Testis (tissue), 3 donors: ENCODE results near the gene AUP1. TPM values are rescaled to one million over a fixed set of nuclear protein-coding genes. Genes with fewer than 3 reads are reported as not detected.
A peak's percentile ranks its signal among the peaks of the same experiment; 100 is the strongest.

Experiments
- DNase-seq: peaks from one replicate; pipeline ENCODE4 v3.0.0-alpha.2; 2019
- H3K27ac ChIP-seq, 2 donors: fragments of 200-600 bp; sonication (generic); one replicate each; pipeline ENCODE4 v1.5.1; 2019
- H3K27me3 ChIP-seq: fragments of 200-600 bp; sonication (generic); one replicate; pipeline ENCODE4 v1.5.1; 2019
- H3K36me3 ChIP-seq: fragments of 200-600 bp; sonication (generic); one replicate; pipeline ENCODE4 v1.5.1; 2017; ENCODE audit warnings: low read depth; ENCODE audit errors: missing control alignments
- H3K4me1 ChIP-seq: fragments of 200-600 bp; sonication (generic); one replicate; pipeline ENCODE4 v1.5.1; 2019
- H3K4me3 ChIP-seq, 2 donors: fragments of 200-600 bp; sonication (generic); one replicate each; pipeline ENCODE4 v1.5.1; 2017 to 2019
- H3K9me3 ChIP-seq: fragments of 200-600 bp; sonication (generic); one replicate; pipeline ENCODE4 v1.5.1; 2017
- POLR2A ChIP-seq: fragments of 450-650 bp; IDR thresholded peaks from one replicate; pipeline ENCODE4 v1.6.1; 2017; ENCODE audit warnings: antibody characterized with exemption, mild to moderate bottlenecking, moderate library complexity
- WGBS, 2 donors: methylation state at CpG; one replicate each; pipeline ENCODE4 v1.1.5; 2018; 5-methylcytosine and 5-hydroxymethylcytosine counted together
- intact Hi-C: fragments of 100-400 bp; cut with DNase I; formaldehyde crosslinking; loops from one replicate; pipeline ENCODE4 v1.15.1; 2023; ENCODE audit warnings: low total_unique reads
- polyA plus RNA-seq: library from polyadenylated mRNA; stranded (reverse); fragments of 350-450 nt; fragmentation: Illumina TruSeq; extraction: RNeasy Lipid Tissue Mini Kit (QIAGEN cat#74804); gene quantifications from one replicate; pipeline ENCODE4 v1.2.3, GENCODE V29; 2014; ENCODE audit warnings: low read depth, low replicate concordance; ENCODE audit not compliant: insufficient read depth
- total RNA-seq, 2 donors: library from RNA; depleted of rRNA; stranded (reverse); fragments of >200 nt; gene quantifications; one replicate each; pipeline ENCODE4 v1.2.3, GENCODE V29; 2016
- TF ChIP-seq, protein P1 (sequence below), 3 experiments: fragments of 450-650 bp in 2 of 3; fragments of 200-600 bp in 1 of 3; sonication (generic) in 1 of 3; IDR thresholded peaks; one replicate each; pipeline ENCODE4 v1.5.1; 2016 to 2019; ENCODE audit warnings: antibody characterized with exemption in 3 of 3, mild to moderate bottlenecking in 2 of 3, moderate library complexity in 1 of 3

AUP1 gene
- total and polyA plus RNA-seq, 3 donors from 2014 or later, result 107 to 169 (median 141) TPM

DNA sequence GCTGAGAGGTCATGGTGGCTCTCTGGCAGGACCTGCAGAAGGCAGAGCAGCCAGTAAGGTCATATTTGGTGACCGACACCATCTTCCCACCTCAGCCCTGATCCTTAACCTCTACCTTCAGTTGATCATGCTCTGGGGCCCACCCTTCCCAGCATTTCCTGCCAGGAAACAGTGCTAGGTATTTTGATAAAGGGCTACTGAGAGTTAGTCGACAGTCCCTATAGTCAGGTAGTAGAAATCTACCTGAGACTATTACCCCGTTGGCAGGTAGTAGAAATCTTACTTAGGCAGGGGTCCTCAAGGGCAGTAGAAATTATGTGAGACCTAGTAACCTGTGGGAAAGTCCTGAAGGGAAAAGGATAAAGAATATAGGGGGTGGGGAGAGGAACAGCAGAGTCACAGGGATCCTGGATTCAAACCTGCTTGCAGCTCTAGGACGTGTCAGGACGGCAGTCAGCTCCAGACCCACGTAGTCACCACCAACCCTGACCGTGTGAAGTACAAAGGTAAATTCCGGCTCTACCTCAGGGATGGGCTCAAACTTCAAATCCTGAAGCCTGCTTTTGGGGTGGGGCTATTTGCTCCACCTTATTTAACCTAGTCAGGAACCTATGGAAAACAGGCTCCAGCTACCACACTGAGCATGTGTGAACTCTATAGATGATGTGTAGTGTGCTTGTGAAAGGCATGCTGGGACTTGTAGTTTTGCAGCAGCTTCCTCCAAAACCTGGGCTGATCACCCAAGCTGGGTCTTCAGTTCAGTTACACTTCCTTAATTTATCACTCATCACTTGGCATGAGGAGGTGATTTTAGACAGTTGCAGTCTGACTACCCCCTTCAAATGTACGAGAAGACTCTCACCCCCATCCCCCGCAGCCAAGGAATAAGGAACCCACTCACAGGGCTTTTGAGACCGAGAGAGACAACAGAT lies 3.5 kb downstream of the AUP1 start, which contains the start of gene DQX1:
DQX1 (minus strand) TSS at position 515 of the 932 bp plus-strand sequence; CDS start at position 13, 502 bp downstream.
- Histone ChIP-seq H3K4me1 (peaks cover 10% of the 10 kb centered on the region), H3K36me3 (no peaks in the 10 kb centered on the region), H3K9me3 (no peaks in the 10 kb centered on the region), H3K27me3 (no peaks in the 10 kb centered on the region), H3K27ac (no peak within 1 kb of the TSS), H3K4me3 (no peak within 1 kb of the TSS)
- TF ChIP-seq POLR2A, result no peak
- TF ChIP-seq, protein P1, sequence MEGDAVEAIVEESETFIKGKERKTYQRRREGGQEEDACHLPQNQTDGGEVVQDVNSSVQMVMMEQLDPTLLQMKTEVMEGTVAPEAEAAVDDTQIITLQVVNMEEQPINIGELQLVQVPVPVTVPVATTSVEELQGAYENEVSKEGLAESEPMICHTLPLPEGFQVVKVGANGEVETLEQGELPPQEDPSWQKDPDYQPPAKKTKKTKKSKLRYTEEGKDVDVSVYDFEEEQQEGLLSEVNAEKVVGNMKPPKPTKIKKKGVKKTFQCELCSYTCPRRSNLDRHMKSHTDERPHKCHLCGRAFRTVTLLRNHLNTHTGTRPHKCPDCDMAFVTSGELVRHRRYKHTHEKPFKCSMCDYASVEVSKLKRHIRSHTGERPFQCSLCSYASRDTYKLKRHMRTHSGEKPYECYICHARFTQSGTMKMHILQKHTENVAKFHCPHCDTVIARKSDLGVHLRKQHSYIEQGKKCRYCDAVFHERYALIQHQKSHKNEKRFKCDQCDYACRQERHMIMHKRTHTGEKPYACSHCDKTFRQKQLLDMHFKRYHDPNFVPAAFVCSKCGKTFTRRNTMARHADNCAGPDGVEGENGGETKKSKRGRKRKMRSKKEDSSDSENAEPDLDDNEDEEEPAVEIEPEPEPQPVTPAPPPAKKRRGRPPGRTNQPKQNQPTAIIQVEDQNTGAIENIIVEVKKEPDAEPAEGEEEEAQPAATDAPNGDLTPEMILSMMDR (IDR thresholded peaks at IDR 0.05), result no peak
- peak; percentile 37 for DNase-seq
- 86 to 93% methylated on average over 11 of the region's 11 CpGs for WGBS, 2 donors
- intact Hi-C loops, result no loop called here

DNA sequence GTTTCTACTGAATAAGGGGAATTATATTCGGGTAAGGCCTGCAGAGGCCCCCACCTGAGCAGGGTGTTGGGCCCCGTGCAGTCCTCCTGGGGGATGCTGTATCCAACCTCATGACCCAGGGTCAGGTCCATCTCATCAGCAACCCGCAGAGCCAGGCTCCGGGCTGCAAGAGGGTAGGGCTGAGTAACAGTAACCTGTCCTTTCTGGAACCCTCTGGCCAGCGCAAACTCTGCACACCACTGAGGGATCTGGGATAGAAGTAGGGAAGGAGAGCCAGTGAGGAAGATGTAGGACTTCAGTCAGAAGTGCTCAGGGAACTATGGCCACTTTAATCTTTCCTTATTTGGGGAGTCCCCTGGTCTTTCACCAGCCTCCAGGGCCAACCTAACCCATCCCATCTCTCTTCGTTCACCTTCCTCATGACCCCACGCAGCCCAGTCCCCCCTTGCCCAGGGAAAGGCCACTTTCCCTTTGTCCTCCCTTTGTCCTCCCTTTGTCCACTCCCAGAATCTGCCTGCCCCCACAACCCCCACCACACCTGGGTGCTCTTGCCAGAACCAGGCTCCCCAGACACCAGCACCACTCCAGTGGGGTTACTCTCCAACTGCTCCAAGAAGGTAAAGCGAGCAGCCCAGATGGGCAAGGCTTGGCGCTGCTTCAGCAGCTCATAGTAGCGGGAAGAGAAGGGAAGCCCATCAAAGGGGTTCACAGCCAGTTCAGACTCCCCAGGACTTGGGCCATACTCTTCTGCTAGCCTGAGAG lies 4.4 kb downstream of the AUP1 start:
- WGBS, 2 donors, result 88 to 90% methylated on average over 10 of the region's 10 CpGs
- H3K4me3 ChIP-seq, result no peak overlapping the region
- H3K4me1 ChIP-seq, result peaks cover 7% of the 10 kb centered on the region
- H3K27me3 ChIP-seq, result no peaks in the 10 kb centered on the region
- H3K27ac ChIP-seq, result no peak overlapping the region
- no peaks in the 10 kb centered on the region for H3K9me3 ChIP-seq
- no peak for DNase-seq
- H3K36me3 ChIP-seq, result no peaks in the 10 kb centered on the region
- intact Hi-C loops, result no loop called here
- TF ChIP-seq, protein P1 (IDR thresholded peaks at IDR 0.05), result no peak
- no peak for TF ChIP-seq POLR2A

DNA sequence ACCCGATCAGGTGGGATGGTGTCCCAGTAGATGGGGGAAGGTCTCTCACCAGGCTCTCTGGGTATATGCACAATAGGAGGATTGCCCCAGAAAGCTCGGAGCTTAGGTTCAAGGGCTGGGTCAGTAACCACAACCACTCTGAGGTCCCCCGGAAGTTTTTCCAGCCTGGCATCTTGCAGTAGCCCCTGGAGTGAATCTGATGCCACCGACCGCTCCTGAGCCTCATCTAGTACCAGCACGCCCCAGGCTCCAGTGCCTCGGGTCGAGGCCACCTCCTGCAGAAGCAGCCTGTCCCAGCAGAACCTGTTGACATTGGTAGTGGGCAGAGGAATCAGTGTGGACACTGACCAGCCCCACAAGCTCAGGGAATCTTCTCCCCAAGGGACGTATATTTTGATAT lies 5.5 kb downstream of the AUP1 start:
- intact Hi-C loops, result no loop called here
- 86 to 91% methylated on average over 7 to 9 of the region's 9 CpGs for WGBS, 2 donors

DNA sequence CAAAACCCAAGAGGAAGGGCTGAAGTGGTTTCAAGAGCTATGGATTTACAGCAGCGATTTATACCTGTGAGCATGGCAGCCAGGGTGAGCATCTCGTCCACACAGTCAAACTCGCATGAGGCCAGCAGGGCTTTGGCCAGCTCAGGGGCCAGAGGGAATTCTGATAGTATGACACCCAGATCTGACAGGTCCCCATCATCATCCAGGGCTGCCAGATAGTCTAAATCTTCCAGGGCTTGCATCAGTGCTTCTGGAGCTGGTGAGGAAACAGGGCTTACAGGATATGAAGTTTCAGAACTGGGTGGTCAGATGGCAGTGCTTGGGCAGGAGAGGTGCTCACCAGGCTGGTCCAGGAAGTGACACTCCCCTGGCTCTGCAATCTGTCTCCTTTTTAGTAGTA lies 7.0 kb downstream of the AUP1 start:
- WGBS, 2 donors, result 70 to 79% methylated on average over 3 of the region's 3 CpGs
- no peak for DNase-seq
- Histone ChIP-seq H3K27ac (no peak overlapping the region), H3K27me3 (no peaks in the 10 kb centered on the region), H3K4me1 (no peaks in the 10 kb centered on the region), H3K9me3 (no peaks in the 10 kb centered on the region), H3K4me3 (no peak overlapping the region), H3K36me3 (no peaks in the 10 kb centered on the region)
- intact Hi-C loops, result no loop called here
- TF ChIP-seq, protein P1 (IDR thresholded peaks at IDR 0.05), result no peak

More for the DNA sequence above, 5.5 kb downstream of the AUP1 start:
- no peaks in the 10 kb centered on the region for H3K9me3 ChIP-seq
- H3K27ac ChIP-seq, result no peak overlapping the region
- no peak for DNase-seq
- H3K27me3 ChIP-seq, result no peaks in the 10 kb centered on the region
- TF ChIP-seq, protein P1 (IDR thresholded peaks at IDR 0.05), result no peak
- no peak for TF ChIP-seq POLR2A
- H3K4me1 ChIP-seq, result peaks cover 7% of the 10 kb centered on the region
- H3K4me3 ChIP-seq, result no peak overlapping the region
- no peaks in the 10 kb centered on the region for H3K36me3 ChIP-seq
